Activated CD4-positive, alpha-beta T cell treated with anti-CD3 and anti-CD28 coated beads, Interleukin-2, amount 50 U/mL, for 24 hours (primary cell): Measurements from ENCODE around the gene IKZF3.
"Not testable (repeated sequence)": the region's sequence is repeated elsewhere in the genome, so short reads cannot be mapped to it uniquely, and the experiment has no call there.

Experiments used
- DNase-seq, 2 donors: peaks; one replicate each; pipeline ENCODE4 v3.0.0-alpha.2; 2020; ENCODE audit warnings: low read depth in 1 of 2, low spot score in 1 of 2

Gene IKZF3

DNA sequence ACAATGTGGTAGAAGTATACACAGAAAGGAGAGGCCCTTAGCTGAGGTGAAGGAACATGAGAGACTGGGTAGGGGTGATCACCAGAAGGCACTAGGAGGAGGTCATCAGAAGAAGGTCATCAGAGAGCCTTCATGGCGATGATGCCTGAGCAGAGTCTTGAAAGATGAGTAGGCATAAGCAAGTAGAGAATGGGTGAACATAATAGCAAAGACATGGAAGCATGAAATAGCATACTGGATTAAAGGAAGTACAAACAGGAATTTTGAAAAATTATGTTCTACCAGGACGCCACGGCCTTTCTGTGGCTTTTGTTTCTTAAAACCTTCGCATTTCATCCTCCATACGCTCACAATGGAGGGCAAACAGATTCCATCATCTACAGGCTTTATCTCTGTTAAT lies 2.9 kb downstream of the IKZF3 start:
- DNase-seq = no peak

DNA sequence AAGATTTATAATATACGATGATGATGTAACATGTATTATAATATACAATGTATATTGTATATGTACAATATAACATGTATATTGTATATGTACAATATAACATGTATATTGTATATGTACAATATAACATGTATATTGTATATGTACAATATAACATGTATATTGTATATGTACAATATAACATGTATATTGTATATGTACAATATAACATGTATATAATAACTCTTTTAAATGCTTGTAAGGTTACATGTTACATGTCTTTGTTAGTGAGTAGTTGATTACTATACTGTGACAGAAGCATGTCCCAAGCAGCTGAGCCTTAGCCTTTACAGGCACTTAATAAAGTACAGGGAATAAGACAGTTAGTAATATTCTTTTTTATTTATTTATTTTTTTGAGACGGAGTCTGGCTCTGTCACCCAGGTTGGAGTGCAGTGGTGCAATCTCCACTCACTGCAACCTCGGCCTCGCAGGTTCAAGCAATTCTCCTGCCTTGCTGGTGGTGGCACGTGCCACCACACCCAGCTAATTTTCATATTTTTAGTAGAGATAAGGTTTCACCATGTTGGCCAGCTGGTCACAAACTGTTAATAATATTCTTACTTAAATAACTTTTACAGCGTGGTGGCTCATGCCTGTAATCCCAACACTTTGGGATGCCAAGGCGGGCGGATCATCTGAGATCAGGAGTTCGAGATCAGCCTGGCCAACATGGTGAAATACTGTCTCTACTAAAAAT lies 8.0 kb downstream of the IKZF3 start:
- not testable (repeated sequence) for DNase-seq

GRCh38 chr17:39854909-39855308 lies 9.2 kb downstream of the IKZF3 start:
- DNase-seq = no peak

DNA sequence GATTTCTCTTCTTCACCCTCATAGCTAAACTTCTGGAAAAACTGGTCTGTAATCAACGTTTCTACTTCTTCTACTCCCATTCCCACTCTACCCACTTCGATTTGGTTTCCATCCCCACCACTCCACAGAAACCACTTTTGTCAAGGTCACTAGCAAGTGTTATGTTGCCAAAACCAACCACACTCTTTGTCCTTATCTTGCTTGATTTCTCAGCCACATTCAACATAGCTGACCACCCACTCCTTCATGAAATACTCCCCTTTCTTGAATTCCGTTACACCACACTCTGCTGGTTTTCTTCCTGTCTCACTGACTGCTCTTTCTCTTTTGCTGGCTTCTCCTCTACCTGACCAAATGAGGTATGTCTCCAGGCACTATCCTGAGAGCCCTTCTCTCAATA lies 11.9 kb downstream of the IKZF3 start:
- DNase-seq = no peak

DNA sequence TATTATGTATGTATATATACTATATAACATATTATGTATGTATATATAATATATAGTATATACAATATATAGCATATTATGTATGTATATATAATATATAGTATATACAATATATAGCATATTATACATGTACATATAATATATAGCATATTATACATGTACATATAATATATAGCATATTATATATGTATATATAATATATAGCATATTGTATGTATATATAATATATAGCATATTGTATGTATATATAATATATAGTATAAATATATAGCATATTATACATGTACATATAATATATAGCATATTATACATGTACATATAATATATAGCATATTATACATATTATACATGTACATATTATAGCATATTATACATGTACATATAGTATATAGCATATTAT lies 13.9 kb downstream of the IKZF3 start:
- DNase-seq = not testable (repeated sequence)

- no peak for DNase-seq
Observed at GRCh38 chr17:39848600-39848999, 15.5 kb downstream of the IKZF3 start.

- DNase-seq = no peak
Observed at GRCh38 chr17:39846205-39846604, 17.9 kb downstream of the IKZF3 start.

DNA sequence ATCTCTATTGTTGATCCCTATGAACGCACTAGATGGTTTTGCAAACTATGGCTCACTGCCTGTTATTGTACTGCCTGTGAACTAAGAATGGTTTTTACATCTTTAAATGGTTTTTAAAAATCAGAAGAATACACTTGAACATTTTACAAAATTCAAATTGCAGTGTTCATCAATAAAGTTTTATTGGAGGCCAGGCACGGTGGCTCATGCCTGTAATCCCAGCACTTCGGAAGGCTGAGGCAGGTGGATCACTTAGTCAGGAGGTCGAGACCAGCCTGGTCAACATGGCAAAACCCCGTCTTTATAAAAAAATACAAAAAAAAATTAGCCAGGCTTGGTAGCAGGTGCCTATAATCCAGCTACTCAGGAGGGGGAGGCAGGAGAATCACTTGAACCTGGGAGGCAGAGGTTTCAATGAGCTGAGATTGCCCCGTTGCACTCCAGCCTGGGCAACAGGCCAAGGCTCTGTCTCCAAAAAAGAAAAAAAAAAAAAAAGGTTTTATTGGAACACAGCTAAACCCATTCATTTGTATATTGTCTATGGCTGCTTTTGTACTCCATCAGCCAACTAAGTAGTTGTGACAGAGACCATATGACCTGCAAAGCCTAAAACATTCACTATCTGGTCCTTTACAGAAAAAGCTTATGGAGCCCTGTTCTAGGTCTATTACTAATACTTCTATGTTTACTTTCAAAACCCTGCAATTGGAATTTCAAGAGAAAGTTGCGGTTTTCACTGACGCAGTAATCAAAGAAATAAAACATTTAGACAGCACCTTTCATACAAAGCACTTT lies 18.9 kb downstream of the IKZF3 start:
- DNase-seq = no peak

- no peak for DNase-seq
Observed at GRCh38 chr17:39841134-39841683, 22.9 kb downstream of the IKZF3 start.

DNA sequence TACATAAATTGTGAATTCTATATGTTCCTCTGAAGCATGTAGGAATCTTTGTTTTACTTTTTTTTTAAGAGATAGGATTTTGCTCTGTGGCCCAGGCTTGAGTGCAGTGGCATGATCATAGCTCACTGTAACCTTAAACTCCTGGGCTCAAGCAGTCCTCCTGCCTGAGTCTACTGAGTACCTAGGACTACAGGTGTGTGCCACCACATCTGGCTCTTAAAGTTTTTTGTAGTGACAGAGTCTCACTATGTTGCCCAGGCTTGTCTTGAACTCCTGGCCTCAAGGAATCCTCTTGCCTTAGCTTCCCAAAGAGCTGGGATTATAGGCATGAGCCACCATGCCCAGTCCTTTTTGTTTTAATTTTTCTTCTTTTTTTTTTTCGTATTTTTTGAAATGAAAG lies 25.3 kb downstream of the IKZF3 start:
- DNase-seq = no peak

- no peak for DNase-seq
Observed at GRCh38 chr17:39838057-39838456, 26.1 kb downstream of the IKZF3 start.

DNA sequence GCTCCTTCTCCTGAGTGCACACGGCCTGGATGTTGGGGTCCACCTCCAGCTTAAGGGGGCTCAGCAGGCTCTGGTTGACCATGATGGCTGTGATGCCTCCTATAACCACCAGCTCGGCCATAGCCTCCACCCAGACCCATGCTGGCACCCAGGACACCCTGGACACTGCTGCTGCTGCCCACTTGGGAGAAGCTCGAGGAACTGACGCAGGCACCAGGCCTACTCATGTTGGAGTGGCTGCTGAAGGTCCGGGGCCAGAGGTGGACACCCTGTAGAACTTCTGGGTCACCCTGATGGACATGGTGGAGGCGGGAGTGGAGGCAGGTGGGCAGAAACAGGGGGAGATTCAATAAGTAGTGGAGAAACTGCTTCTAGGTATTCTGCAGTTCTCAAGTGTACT lies 28.0 kb downstream of the IKZF3 start:
- DNase-seq = no peak

- DNase-seq = no peak
Observed at GRCh38 chr17:39835038-39835786, 28.9 kb downstream of the IKZF3 start.

DNA sequence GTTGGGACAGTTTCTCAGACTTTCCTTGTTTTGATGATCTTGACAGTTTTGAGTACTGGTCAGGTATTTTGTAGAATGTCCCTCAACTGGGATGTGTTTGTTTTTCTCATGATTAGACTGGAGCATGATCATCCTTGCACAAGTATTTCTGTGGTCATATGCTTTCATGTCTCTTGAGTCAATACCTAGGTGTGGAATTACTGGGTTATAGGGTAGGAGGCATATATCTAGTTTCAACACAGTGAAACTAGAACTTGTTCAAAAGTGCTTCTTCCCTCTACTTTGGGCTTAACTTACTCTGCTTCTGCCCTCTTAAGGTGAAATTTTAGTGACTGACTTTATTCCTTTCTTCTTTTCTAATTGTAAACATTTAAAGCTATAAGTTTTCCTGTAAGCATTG lies 30.1 kb downstream of the IKZF3 start:
- no peak for DNase-seq

- no peak for DNase-seq
Observed at GRCh38 chr17:39831588-39831987, 32.5 kb downstream of the IKZF3 start.

DNA sequence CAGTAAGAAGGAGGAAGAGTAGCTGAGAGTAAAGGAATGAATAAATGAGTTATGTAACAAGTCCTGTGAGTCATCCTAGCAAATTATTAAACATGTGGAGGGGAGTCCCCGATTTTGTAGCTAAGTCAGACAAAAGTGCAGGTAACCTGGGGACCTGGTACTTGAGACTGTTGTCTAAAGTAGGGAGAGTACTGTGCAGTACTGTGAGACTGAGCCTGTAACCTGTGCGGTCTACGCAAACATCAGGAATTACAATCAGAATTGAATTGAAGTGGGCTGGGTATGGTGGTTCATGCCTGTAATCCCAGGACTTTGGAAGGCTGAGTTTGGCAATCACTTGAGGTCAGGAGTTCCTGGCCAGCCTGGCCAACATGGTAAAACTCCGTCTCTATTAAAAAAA lies 35.7 kb downstream of the IKZF3 start:
- no peak for DNase-seq

GRCh38 chr17:39826334-39826733 lies 37.8 kb downstream of the IKZF3 start:
- no peak for DNase-seq

DNA sequence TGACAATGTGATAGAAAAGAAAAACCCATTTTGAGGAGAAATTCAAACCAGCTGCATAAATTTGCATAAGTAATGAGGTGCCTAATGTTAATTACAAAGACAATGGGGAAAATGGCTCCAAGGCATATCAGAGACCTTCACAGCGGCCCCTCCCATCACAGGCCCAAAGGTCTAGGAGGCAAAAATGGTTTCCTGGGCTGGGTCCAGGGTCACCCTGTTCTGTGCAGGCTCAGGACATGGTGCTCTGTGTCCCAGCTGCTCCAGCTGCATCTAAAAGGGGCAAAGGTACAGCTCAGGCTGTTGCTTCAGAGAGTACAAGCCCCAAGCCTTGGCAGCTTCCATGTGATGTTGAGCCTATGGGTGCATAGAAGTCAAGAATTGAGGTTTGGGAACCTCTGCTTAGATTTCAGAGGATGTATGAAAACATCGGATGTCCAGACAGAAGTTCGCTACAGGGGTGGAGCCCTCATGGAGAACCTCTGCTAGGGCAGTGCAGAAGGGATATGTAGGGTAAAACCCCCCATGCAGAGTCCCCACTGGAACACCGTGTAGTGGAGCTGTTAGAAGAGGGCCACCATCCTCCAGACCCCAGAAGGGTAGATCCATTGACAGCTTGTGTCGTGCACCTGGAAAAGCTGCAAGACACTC lies 40.6 kb downstream of the IKZF3 start:
- DNase-seq = no peak

- DNase-seq = peak in 1 of 2 donors; percentile 32
Observed at GRCh38 chr17:39822051-39822451, 42.1 kb downstream of the IKZF3 start.

DNA sequence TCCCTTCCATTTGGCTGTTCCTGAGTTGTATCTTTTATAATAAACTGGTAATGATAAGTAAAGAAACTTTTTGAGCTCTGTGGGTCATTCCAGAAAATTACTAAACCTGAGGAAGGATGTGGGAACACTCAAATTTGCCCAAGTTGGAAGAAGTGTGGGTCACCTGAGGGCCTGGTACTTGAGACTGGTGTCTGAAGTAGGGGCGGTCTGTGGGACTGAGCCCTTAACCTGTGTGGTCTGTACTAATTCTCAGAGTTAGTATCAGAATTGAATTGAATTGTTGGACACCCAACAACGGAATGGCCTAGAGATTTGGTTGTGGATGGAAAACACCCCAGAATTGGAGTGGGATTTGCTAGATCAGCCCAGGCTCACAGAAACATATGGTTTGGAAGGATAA lies 43.1 kb downstream of the IKZF3 start:
- DNase-seq = no peak

- no peak for DNase-seq
Observed at GRCh38 chr17:39820541-39820940, 43.6 kb downstream of the IKZF3 start.
